Peyer's patch (tissue), 4 donors: Measurements from ENCODE around the gene ALG2.

ENCODE experiments used
- POLR2A ChIP-seq, 2 donors: fragments of 450-650 bp; IDR thresholded peaks; one replicate each; pipeline ENCODE4 v1.5.1; 2017; ENCODE audit warnings: antibody characterized with exemption in 2 of 2, mild to moderate bottlenecking in 2 of 2, moderate library complexity in 2 of 2
- TF ChIP-seq, protein P1 (sequence below), 6 experiments: fragments of 450-650 bp in 4 of 6; fragments of 200-600 bp in 2 of 6; sonication (generic) in 1 of 6; IDR thresholded peaks; one replicate each; pipeline ENCODE4 v1.5.1; 2017 to 2019; ENCODE audit warnings: antibody characterized with exemption in 6 of 6, mild to moderate bottlenecking in 3 of 6, moderate library complexity in 1 of 6

DNA sequence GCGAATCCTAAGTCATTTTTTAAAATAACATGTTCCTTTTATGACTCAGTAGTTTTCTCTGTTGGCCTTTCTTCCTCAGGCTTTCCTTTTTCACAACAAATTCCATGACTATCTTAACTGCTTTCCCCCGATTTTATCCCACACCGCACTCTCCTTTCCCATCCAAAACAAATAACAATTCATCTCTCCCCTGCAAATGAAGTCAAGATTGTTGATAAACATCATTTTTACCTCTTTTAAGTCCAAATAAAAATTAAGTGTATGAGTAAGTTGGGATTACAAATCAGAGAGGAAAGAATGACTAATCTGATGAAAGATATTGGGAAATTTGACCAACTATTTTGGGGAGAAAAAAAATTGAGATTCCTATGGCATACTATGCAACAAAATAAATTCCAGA, 47.7 kb upstream of the ALG2 start:
- TF ChIP-seq POLR2A (IDR thresholded peaks at IDR 0.05): no peak
- TF ChIP-seq, protein P1, sequence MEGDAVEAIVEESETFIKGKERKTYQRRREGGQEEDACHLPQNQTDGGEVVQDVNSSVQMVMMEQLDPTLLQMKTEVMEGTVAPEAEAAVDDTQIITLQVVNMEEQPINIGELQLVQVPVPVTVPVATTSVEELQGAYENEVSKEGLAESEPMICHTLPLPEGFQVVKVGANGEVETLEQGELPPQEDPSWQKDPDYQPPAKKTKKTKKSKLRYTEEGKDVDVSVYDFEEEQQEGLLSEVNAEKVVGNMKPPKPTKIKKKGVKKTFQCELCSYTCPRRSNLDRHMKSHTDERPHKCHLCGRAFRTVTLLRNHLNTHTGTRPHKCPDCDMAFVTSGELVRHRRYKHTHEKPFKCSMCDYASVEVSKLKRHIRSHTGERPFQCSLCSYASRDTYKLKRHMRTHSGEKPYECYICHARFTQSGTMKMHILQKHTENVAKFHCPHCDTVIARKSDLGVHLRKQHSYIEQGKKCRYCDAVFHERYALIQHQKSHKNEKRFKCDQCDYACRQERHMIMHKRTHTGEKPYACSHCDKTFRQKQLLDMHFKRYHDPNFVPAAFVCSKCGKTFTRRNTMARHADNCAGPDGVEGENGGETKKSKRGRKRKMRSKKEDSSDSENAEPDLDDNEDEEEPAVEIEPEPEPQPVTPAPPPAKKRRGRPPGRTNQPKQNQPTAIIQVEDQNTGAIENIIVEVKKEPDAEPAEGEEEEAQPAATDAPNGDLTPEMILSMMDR (IDR thresholded peaks at IDR 0.05): no peak
